CD14-positive monocyte (primary cell): Measurements from ENCODE around the gene ADAMTSL1. TPM values are rescaled to one million over a fixed set of nuclear protein-coding genes. Genes with fewer than 3 reads are reported as not detected.

Experiments
- DNase-seq, 3 donors: peaks; one replicate each; pipeline ENCODE4 v3.0.0-alpha.2; 2011 to 2022
- H2AFZ ChIP-seq: 2 replicates; pipeline ENCODE4 v1.6.0; 2012; ENCODE audit warnings: mild to moderate bottlenecking, low read depth, low read length, inconsistent platforms; ENCODE audit not compliant: insufficient read depth, poor library complexity, severe bottlenecking
- H3K27ac ChIP-seq, 2 donors: 1 replicate in 1 of 2; 2 replicates in 1 of 2; pipeline ENCODE4 v1.5.1; 2012 to 2013; ENCODE audit warnings: low read length in 2 of 2, control low read depth in 1 of 2, inconsistent platforms in 1 of 2, low read depth in 1 of 2, mild to moderate bottlenecking in 1 of 2
- H3K27me3 ChIP-seq, 2 donors: one replicate each; pipeline versions ENCODE4 v1.6.0 to v1.6.1; 2011 to 2013; ENCODE audit warnings: low read length in 2 of 2; ENCODE audit not compliant: control insufficient read depth in 2 of 2, insufficient read depth in 2 of 2
- H3K36me3 ChIP-seq, 2 donors: replicated peaks in 1 of 2; 1 replicate in 1 of 2; 2 replicates in 1 of 2; pipeline versions ENCODE4 v1.5.1 to v1.6.1; 2012 to 2013; ENCODE audit warnings: low read length in 2 of 2, control low read depth in 1 of 2, inconsistent platforms in 1 of 2, mild to moderate bottlenecking in 1 of 2; ENCODE audit not compliant: insufficient read depth in 2 of 2, control insufficient read depth in 1 of 2
- H3K4me1 ChIP-seq, 2 donors: 1 replicate in 1 of 2; 2 replicates in 1 of 2; pipeline versions ENCODE4 v1.5.1 to v1.6.1; 2012 to 2013; ENCODE audit warnings: low read length in 2 of 2, control low read depth in 1 of 2, inconsistent platforms in 1 of 2, mild to moderate bottlenecking in 1 of 2, moderate library complexity in 1 of 2; ENCODE audit not compliant: insufficient read depth in 2 of 2, control insufficient read depth in 1 of 2
- H3K4me2 ChIP-seq: replicated peaks from 2 replicates; pipeline ENCODE3; 2012; ENCODE audit warnings: low read length, moderate library complexity, mild to moderate bottlenecking; ENCODE audit not compliant: poor library complexity, severe bottlenecking; ENCODE audit errors: extremely low read depth
- H3K4me3 ChIP-seq, 3 experiments: fragments of 200-600 bp in 1 of 3; sonication (generic) in 1 of 3; replicated peaks in 1 of 3; 1 replicate in 2 of 3; 2 replicates in 1 of 3; pipeline ENCODE4 v1.5.1; 2011 to 2013; ENCODE audit warnings: low read length in 3 of 3, mild to moderate bottlenecking in 3 of 3, control low read depth in 2 of 3, low read depth in 2 of 3, inconsistent platforms in 1 of 3, moderate library complexity in 1 of 3
- H3K79me2 ChIP-seq: 2 replicates; pipeline ENCODE4 v1.6.0; 2012; ENCODE audit warnings: mild to moderate bottlenecking, control low read depth, inconsistent platforms, low read length, moderate library complexity; ENCODE audit not compliant: insufficient read depth
- H3K9ac ChIP-seq: 2 replicates; pipeline ENCODE4 v1.6.0; 2017; ENCODE audit warnings: low read length, mild to moderate bottlenecking; ENCODE audit not compliant: insufficient read depth, poor library complexity, severe bottlenecking
- H3K9me3 ChIP-seq, 2 donors: replicated peaks in 1 of 2; 1 replicate in 1 of 2; 2 replicates in 1 of 2; pipeline versions ENCODE4 v1.5.1 to v1.6.1; 2012 to 2013; ENCODE audit warnings: low read length in 2 of 2, control low read depth in 1 of 2; ENCODE audit not compliant: control insufficient read depth in 1 of 2, insufficient read depth in 1 of 2
- H4K20me1 ChIP-seq: 2 replicates; pipeline ENCODE4 v1.6.0; 2012; ENCODE audit warnings: mild to moderate bottlenecking, low read length, control low read depth, moderate library complexity; ENCODE audit not compliant: insufficient read depth
- H3K27ac Mint-ChIP-seq, 7 donors: one replicate each; pipeline ENCODE4 v1.8.0; 2020; ENCODE audit warnings: mild to moderate bottlenecking in 7 of 7, mixed read lengths in 7 of 7, moderate library complexity in 6 of 7, inconsistent platforms in 2 of 7
- H3K27me3 Mint-ChIP-seq, 3 donors: one replicate each; pipeline ENCODE4 v1.8.0; 2021 to 2022; ENCODE audit warnings: low read depth in 3 of 3, mild to moderate bottlenecking in 3 of 3, mixed read lengths in 3 of 3, moderate library complexity in 3 of 3, inconsistent platforms in 1 of 3
- H3K36me3 Mint-ChIP-seq, 2 donors: one replicate each; pipeline ENCODE4 v1.8.0; 2020; ENCODE audit warnings: mixed read lengths in 2 of 2, inconsistent platforms in 1 of 2, mild to moderate bottlenecking in 1 of 2
- H3K4me1 Mint-ChIP-seq: one replicate; pipeline ENCODE4 v1.8.0; 2020; ENCODE audit warnings: mild to moderate bottlenecking, mixed read lengths
- H3K4me3 Mint-ChIP-seq, 2 donors: one replicate each; pipeline ENCODE4 v1.8.0; 2020; ENCODE audit warnings: mild to moderate bottlenecking in 2 of 2, mixed read lengths in 2 of 2, moderate library complexity in 1 of 2
- H3K9me3 Mint-ChIP-seq, 7 donors: one replicate each; pipeline ENCODE4 v1.8.0; 2020 to 2022; ENCODE audit warnings: mixed read lengths in 7 of 7, mild to moderate bottlenecking in 6 of 7, moderate library complexity in 6 of 7, inconsistent platforms in 2 of 7
- CTCF ChIP-seq: fragments of 200-600 bp; IDR thresholded peaks from one replicate; pipeline ENCODE4 v1.8.0; 2022; ENCODE audit warnings: antibody characterized with exemption, mild to moderate bottlenecking
- WGBS: methylation state at CpG from one replicate; pipeline ENCODE4 v1.1.5; 2013; ENCODE audit warnings: missing lambda C conversion rate; ENCODE audit not compliant: insufficient coverage; 5-methylcytosine and 5-hydroxymethylcytosine counted together
- intact Hi-C, 2 donors: fragments of 100-400 bp; cut with micrococcal nuclease; formaldehyde crosslinking; loops; one replicate each; pipeline versions ENCODE4 v1.15.0 to v1.15.1; 2023
- polyA plus RNA-seq, 3 donors: library from polyadenylated mRNA; depleted of rRNA in 1 of 3; unstranded in 2 of 3; stranded (reverse) in 1 of 3; fragments of 300-500 nt in 2 of 3; fragments of >200 nt in 1 of 3; fragmentation: Illumina TruSeq in 2 of 3; gene quantifications; 1 replicate in 2 of 3; 2 replicates in 1 of 3; pipeline ENCODE4 v1.2.3, GENCODE V29; 2012 to 2021

ADAMTSL1 gene
- polyA plus RNA-seq, 3 donors, result not detected

- no CpG with 5 or more reads among the region's 2 CpGs for WGBS
Measured at GRCh38 chr9:18579536-18579935, 105.6 kb downstream of the ADAMTSL1 start.

DNA sequence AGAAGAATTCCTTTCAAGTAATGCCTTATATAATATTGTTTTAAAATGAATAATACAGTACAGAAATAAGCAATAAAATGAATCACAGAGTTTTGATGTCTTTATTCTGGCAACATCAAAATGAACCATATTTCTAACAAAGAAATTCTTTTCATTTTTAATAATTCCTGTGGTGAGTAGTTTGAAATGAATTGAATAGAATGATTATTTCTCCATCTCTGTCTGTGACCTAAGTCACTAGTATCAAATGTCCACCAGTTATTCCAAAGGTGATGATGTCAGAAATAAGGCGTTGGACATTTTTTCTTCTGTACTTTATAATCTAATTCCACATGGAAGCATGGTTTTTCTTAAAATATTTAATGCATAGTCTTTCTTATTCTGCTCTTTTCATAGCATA, 106.2 kb downstream of the ADAMTSL1 start:
- no peaks in the 10 kb centered on the region for H3K4me1 Mint-ChIP-seq
- WGBS, result no CpG with 5 or more reads among the region's 1 CpG
- H3K27me3 Mint-ChIP-seq, result no peaks in the 10 kb centered on the region

More at GRCh38 chr9:18579536-18579935, 105.6 kb downstream of the ADAMTSL1 start:
- no peaks in the 10 kb centered on the region for H3K36me3 ChIP-seq
- Mint-ChIP-seq H3K4me1 (no peaks in the 10 kb centered on the region), H3K27ac (no peak overlapping the region), H3K27me3 (no peaks in the 10 kb centered on the region), H3K9me3 (peaks cover 0 to 3% (median 0%) of the 10 kb centered on the region in 7 donors), H3K4me3 (no peak overlapping the region), H3K36me3 (no peaks in the 10 kb centered on the region)
- no peak for DNase-seq
- H4K20me1 ChIP-seq, result no peaks in the 10 kb centered on the region
- H3K9ac ChIP-seq, result no peak overlapping the region
- H3K9me3 ChIP-seq, result no peaks in the 10 kb centered on the region
- H3K79me2 ChIP-seq, result no peaks in the 10 kb centered on the region
- no peaks in the 10 kb centered on the region for H3K4me1 ChIP-seq
- H2AFZ ChIP-seq, result no peak overlapping the region
- H3K27ac ChIP-seq, result no peak overlapping the region
- H3K27me3 ChIP-seq, result no peaks in the 10 kb centered on the region
- H3K4me3 ChIP-seq, result no peak overlapping the region
- intact Hi-C loops, result no loop called here
- no peak overlapping the region for H3K4me2 ChIP-seq
- TF ChIP-seq CTCF, result no peak

More for the DNA sequence above, 106.2 kb downstream of the ADAMTSL1 start:
- H2AFZ ChIP-seq, result no peak overlapping the region
- Mint-ChIP-seq H3K4me3 (no peak overlapping the region), H3K36me3 (no peaks in the 10 kb centered on the region), H3K9me3 (peaks cover 0 to 3% (median 0%) of the 10 kb centered on the region in 7 donors), H3K27ac (no peak overlapping the region)
- no peaks in the 10 kb centered on the region for H3K27me3 ChIP-seq
- no peaks in the 10 kb centered on the region for H3K36me3 ChIP-seq
- no peaks in the 10 kb centered on the region for H3K79me2 ChIP-seq
- no peak for TF ChIP-seq CTCF
- no peaks in the 10 kb centered on the region for H3K4me1 ChIP-seq
- no peak for DNase-seq
- intact Hi-C loops, result no loop called here
- H4K20me1 ChIP-seq, result no peaks in the 10 kb centered on the region
- no peak overlapping the region for H3K27ac ChIP-seq
- no peaks in the 10 kb centered on the region for H3K9me3 ChIP-seq
- H3K9ac ChIP-seq, result no peak overlapping the region
- H3K4me3 ChIP-seq, result no peak overlapping the region
- no peak overlapping the region for H3K4me2 ChIP-seq
